Activated T-cell treated with anti-CD3 and anti-CD28 coated beads for 24 hours (primary cell): ENCODE measurements around the gene GFOD1.

Experiments
- DNase-seq: peaks from one replicate; pipeline ENCODE4 v3.0.0-alpha.2; 2020; ENCODE audit warnings: low read depth

Gene GFOD1

GRCh38 chr6:13487122-13488014 is at the start of gene GFOD1:
GFOD1 (minus strand) TSS chr6:13487600; CDS start chr6:13486890, 710 bp downstream.
- DNase-seq, result peak; percentile 77

DNA sequence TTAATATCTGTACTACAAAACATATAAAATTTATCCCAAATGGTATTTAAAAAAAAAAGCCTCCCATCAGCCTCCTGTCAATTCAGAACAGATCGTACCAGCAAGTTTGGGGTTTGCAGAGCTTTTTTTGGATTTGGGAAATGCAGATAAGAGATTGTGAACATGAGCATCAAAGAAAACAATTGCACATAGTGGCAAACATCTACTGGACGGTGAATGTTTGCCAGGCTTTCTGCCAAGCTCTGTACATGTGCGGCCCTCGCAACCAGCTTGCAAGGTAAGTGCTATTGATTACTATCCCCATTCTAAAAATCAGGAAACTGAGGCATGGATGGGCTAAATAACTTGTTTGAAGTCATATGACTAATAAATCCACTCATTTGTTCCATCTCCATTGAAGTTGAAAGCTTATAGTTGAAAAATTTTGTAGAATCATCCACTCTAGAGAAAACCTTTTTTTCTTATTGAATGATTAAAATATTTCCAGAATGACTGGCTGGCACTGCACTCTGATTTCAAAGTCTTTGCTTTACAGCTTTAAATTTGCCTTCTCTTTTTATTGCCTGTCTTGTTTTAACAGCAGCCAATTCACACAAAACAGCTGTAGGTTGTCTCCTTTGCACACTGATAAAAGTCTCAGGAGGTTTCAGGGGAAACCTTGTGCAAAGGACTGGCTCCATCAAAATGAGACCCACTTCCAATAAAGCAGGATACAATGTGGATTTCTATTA is 49.6 kb upstream of the GFOD1 start:
- DNase-seq, result no peak

DNA sequence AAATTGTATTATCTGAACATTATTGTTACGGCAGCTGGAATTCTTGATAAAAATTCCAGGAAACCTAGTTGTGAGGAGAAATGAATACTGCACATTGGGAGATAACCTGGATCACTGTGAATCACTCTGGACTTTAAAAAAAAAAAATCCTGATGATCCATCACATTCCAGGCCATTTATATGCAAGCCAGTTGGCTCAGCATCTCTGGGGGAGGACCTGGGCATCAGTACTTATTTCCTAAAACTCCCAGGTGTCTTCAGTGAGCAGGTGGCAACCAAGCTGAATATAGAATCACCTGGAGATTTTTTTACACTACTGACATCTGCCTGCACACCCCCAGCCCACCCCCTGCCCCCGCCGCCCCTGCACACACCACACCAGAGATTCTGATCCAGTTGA is 47.9 kb upstream of the GFOD1 start:
- no peak for DNase-seq

GRCh38 chr6:13534536-13534935 is 47.1 kb upstream of the GFOD1 start:
- DNase-seq, result no peak

- no peak for DNase-seq
Observed at GRCh38 chr6:13531956-13532355, 44.6 kb upstream of the GFOD1 start.

DNA sequence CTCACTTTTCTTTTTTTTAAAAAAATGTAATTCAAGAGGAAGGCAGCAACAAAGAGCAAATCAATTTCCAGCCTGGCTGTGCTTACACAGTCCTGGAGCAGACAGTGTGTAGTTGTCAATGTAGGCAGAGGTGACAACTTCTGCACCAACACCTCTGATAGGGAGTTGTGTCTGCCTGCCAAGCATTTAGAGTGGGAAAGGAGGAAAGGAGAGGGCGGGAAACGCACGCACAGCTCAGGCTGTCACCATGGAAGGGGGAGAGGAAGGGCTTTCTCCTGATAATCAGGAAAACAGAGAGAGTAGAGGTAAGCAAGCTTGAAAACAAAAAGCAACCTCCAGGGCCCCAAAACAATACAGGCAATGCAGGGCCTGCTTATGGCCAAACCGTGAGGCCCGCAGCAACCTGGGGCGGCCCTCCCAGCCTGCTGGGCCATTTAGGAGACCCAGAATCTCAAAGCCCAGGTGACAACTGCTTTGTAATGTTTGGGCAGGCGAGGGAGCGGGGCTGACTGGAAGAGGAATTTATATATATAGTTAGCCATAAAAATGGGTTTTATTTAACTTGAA is 41.5 kb upstream of the GFOD1 start:
- no peak for DNase-seq

GRCh38 chr6:13528232-13528631 is 40.8 kb upstream of the GFOD1 start:
- no peak for DNase-seq

DNA sequence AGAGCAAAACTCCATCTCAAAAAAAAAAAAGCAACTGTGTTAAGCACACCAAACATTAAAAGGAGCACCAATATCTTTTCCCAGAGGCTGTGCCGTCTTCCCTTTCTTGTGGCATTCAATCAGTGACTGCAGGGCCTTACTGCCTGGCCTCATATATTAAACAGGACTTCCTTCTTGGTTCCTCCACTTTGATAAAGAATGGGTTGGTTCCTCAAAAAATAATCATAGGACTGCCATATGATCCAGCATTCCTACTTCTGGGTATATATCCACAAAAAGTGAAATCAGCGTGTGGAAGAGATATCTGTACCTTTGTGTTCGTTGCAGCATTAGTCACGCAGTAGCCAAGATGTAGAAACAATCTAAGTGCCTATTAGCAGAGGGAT is 40.3 kb upstream of the GFOD1 start:
- DNase-seq, result no peak

DNA sequence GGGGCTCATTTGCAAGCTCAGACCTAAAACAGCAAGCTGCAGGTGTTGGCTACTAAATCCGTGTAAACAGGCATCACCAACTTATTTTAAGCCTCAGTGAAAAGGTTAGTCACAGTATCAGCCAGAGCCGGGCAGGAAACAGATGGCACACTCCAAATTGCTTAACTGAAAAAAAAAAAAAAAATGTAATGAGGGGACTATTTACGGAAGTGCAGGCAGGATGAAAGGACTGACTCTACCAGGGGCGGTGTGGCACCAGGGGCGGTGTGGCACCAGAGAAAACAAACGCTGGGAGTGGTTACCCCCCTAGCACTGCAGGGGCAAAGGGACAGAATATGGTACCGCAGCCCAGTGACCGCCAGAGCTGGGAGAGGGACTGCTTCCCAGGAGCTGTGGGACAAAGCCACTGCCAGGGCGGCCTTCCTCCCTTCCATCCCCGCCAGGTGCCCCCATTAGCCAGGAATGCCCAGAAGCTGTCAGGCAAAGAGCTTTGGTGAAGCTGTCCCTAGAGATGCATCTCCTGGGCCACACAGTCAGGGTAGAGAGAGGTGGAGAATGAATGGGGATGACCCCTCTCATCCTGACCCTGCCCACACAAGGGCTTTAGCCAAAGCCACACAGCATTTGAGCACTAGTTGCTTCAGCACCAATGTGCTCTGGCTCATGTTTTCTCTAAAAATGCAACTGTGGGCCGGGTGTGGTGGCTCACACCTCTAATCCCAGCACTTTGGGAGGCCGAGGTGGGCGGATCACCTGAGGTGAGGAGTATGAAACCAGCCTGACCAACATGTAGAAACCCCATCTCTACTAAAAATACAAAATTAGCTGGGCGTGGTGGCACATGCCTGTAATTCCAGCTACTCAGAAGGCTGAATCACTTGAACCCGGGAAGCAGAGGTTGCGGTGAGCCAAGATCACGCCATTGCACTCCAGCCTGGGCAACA is 39.6 kb upstream of the GFOD1 start:
- DNase-seq, result peak; percentile 4

- no peak for DNase-seq
Observed at GRCh38 chr6:13526357-13526726, 38.9 kb upstream of the GFOD1 start.

DNA sequence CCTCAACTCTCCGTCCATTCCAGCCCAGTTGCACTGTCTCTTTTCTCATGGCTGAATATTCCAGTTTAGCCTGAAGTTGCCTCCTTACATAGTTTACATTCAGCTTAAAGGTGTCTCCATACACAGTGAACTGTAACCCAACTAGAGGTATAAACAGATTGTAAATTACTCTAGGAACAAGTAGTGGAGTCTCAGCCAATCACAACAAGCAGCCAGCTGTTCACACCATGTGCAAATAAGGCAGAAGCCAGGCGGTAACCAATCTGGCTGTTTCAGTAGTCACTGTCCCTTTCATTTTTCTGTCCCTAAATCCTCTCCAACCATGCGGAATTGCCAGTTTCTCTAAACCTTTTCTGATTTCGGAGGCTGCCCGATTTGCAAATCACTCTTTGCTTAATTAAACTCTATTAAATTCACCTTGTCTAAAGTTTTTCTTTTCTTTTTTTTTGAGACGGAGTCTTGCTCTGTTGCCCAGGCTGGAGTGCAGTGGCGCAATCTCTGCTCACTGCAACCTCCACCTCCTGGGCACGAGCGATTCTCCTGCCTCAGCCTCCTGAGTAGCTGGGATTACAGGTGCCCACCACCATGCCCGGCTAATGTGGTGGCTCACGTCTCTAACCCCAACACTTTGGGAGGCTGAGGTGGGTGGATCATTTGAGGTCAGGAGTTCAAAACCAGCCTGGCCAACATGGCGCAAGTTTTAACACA is 37.6 kb upstream of the GFOD1 start:
- DNase-seq, result no peak

DNA sequence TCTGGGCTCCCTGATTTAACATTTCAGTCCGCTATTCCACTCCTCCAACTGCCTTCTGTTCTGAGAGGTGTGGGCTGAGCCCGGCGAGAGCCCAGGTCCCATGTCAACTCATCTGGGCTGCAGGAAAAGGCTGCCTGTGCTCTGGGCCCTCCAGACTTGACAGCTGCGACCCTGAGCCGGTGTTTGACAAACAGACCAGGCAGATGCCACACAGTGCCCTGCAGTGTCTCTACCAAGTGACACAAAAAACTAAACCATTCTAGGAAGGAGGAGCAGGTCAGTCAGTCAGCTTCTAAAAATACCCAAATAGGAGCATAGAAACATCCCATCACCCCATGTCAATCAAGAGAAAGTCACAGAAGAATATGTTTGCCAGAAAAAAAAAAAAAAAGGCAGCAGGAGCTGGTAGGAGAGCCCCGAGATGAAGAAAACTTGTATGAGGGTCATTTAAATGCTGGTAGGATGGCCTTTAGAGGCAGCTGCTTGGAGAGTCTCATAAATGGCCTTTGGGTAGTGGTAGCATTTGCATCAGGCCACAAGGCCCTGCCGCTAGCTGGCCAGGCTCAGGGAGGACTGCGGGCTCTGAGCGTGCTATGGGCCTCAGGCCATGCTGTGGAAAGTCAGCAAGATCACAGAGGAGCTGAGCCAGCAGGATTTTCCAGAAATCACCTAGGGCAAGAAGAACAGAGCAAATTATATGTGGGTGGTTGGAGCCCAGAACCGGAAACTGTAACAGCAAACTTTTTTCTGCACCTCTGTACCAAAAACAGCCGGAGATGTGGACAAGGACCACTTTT is 36.6 kb upstream of the GFOD1 start:
- no peak for DNase-seq

GRCh38 chr6:13522656-13523055 is 35.3 kb upstream of the GFOD1 start:
- DNase-seq, result no peak

DNA sequence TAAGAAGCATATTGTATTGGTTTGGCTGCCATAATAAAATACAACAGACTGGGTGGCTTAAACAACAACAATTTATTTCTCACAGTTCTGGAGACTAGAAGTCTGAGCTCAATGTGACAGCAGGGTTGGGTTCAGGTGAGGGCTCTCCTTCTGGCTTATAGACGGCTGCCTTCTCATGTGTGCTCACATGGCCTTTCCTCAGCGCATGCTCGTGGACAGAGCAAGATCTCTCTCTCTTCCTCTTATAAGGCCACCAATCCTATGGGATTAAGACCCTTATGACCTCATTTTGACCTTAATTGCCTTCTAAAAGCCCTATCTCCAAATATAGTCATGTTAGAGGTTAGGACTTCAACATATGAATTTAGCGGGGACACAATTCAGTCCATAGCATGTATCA is 32.4 kb upstream of the GFOD1 start:
- DNase-seq, result no peak

- DNase-seq, result no peak
Observed at GRCh38 chr6:13517116-13517515, 29.7 kb upstream of the GFOD1 start.

DNA sequence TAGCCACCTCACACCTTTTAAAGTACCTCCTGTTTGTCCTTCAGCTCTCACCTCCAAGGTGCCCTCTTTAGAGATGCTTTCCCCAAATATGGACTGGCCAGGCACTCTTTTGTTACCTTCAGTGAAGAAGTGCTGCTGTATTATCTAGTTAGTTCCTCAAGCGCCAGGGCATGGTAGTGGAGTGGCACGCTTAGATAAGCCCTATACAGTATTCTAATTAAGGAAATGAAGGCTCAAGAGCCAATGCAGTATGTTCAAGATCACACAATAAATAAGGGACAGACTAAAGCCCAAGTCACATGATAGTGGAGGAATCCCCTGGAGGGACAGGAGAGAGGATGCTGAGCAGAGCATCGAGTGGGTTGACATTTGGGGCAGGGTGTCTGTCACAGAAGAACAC is 28.5 kb upstream of the GFOD1 start:
- DNase-seq, result no peak

GRCh38 chr6:13513626-13514502 is 26.5 kb upstream of the GFOD1 start:
- DNase-seq, result no peak

GRCh38 chr6:13512900-13513299 is 25.5 kb upstream of the GFOD1 start:
- DNase-seq, result no peak

GRCh38 chr6:13511913-13512717 is 24.7 kb upstream of the GFOD1 start:
- DNase-seq, result no peak
